B cell (primary cell): Measurements from ENCODE around the gene HIPK2. TPM values are rescaled to one million over a fixed set of nuclear protein-coding genes. Genes with fewer than 3 reads are reported as not detected.

Source experiments
- ATAC-seq: fragments of 200-7000 bp; cut with Tn5 transposase; one replicate; pipeline ENCODE4 v1.10.0; 2021; ENCODE audit warnings: low read depth, mild to moderate bottlenecking, moderate number of reproducible peaks, moderate library complexity
- CTCF ChIA-PET: fragments of 350-600 bp; sonication (Branson Sonifier 250); formaldehyde crosslinking; loops from one replicate; lab custom pipeline; 2021; ENCODE audit warnings: antibody characterized with exemption, inconsistent platforms; lab: Charles Lee
- POLR2A ChIA-PET: fragments of 350-600 bp; sonication (Branson Sonifier 250); formaldehyde crosslinking; loops from one replicate; lab custom pipeline; 2021; ENCODE audit warnings: antibody characterized with exemption; lab: Charles Lee
- DNase-seq: peaks from one replicate; pipeline ENCODE4 v3.0.0; 2013
- H2AFZ ChIP-seq: 2 replicates; pipeline ENCODE4 v1.6.1; 2012; ENCODE audit warnings: mild to moderate bottlenecking, low read depth, low read length; ENCODE audit not compliant: insufficient read depth, poor library complexity, severe bottlenecking
- H3K27ac ChIP-seq, 2 donors: 1 replicate in 1 of 2; 2 replicates in 1 of 2; pipeline ENCODE4 v1.5.1; 2012 to 2013; ENCODE audit warnings: low read length in 2 of 2, mild to moderate bottlenecking in 2 of 2, moderate library complexity in 1 of 2
- H3K27me3 ChIP-seq, 4 experiments: fragments of 200-600 bp in 1 of 4; sonication (generic) in 1 of 4; replicated peaks in 1 of 4; 1 replicate in 2 of 4; 2 replicates in 2 of 4; pipeline versions ENCODE4 v1.6.1 to v1.7.0; 2013 to 2016; ENCODE audit warnings: low read length in 3 of 4, mild to moderate bottlenecking in 2 of 4, mixed read lengths in 1 of 4, moderate library complexity in 1 of 4; ENCODE audit not compliant: insufficient read depth in 4 of 4, control insufficient read depth in 3 of 4; ENCODE audit errors: control extremely low read depth in 1 of 4
- H3K36me3 ChIP-seq, 2 experiments: replicated peaks in 1 of 2; 1 replicate in 1 of 2; 2 replicates in 1 of 2; pipeline versions ENCODE4 v1.6.1 to v1.7.1; 2013; ENCODE audit warnings: low read length in 1 of 2; ENCODE audit not compliant: insufficient read depth in 2 of 2, control insufficient read depth in 1 of 2; ENCODE audit errors: control extremely low read depth in 1 of 2, extremely low read depth in 1 of 2
- H3K4me1 ChIP-seq, 2 donors: fragments of 200-600 bp in 1 of 2; sonication (generic) in 1 of 2; 1 replicate in 1 of 2; 2 replicates in 1 of 2; pipeline versions ENCODE4 v1.5.1 to v1.6.1; 2013 to 2017; ENCODE audit warnings: low read length in 2 of 2; ENCODE audit not compliant: control insufficient read depth in 2 of 2, insufficient read depth in 2 of 2
- H3K4me2 ChIP-seq: replicated peaks from 2 replicates; pipeline ENCODE3; 2012; ENCODE audit warnings: mild to moderate bottlenecking, low read depth, low read length; ENCODE audit not compliant: poor library complexity, severe bottlenecking
- H3K4me3 ChIP-seq, 5 experiments: fragments of 200-600 bp in 1 of 5; sonication (generic) in 1 of 5; 1 replicate in 3 of 5; 2 replicates in 2 of 5; pipeline versions ENCODE4 v1.5.1 to v1.7.0; 2011 to 2016; ENCODE audit warnings: low read length in 4 of 5, mild to moderate bottlenecking in 4 of 5, low read depth in 2 of 5, control low read depth in 1 of 5, moderate library complexity in 1 of 5; ENCODE audit not compliant: insufficient read depth in 1 of 5; ENCODE audit errors: control extremely low read depth in 1 of 5, extremely low read depth in 1 of 5
- H3K79me2 ChIP-seq: fragments of 200-600 bp; sonication (generic); one replicate; pipeline ENCODE4 v1.6.0; 2016; ENCODE audit warnings: low read length; ENCODE audit not compliant: control insufficient read depth, insufficient read depth
- H3K9ac ChIP-seq: fragments of 200-600 bp; sonication (generic); 2 replicates; pipeline ENCODE4 v1.6.1; 2017; ENCODE audit warnings: mild to moderate bottlenecking, low read length, moderate library complexity
- H3K9me3 ChIP-seq, 3 donors: one replicate each; pipeline versions ENCODE4 v1.6.1 to v1.7.1; 2013; ENCODE audit warnings: low read length in 2 of 3; ENCODE audit not compliant: control insufficient read depth in 2 of 3, insufficient read depth in 1 of 3; ENCODE audit errors: control extremely low read depth in 1 of 3
- H4K20me1 ChIP-seq: 2 replicates; pipeline ENCODE4 v1.6.0; 2012; ENCODE audit warnings: mild to moderate bottlenecking, low read length; ENCODE audit not compliant: insufficient read depth, control insufficient read depth, poor library complexity, severe bottlenecking
- H3K27ac Mint-ChIP-seq: one replicate; pipeline ENCODE4 v1.8.0; 2021; ENCODE audit warnings: mixed read lengths
- H3K27me3 Mint-ChIP-seq: one replicate; pipeline ENCODE4 v1.8.0; 2021; ENCODE audit warnings: mixed read lengths
- H3K4me1 Mint-ChIP-seq: one replicate; pipeline ENCODE4 v1.8.0; 2021; ENCODE audit warnings: mixed read lengths
- H3K4me3 Mint-ChIP-seq: one replicate; pipeline ENCODE4 v1.8.0; 2021; ENCODE audit warnings: mixed read lengths
- H3K9me3 Mint-ChIP-seq: one replicate; pipeline ENCODE4 v1.8.0; 2022; ENCODE audit warnings: mixed read lengths; ENCODE audit not compliant: insufficient read depth
- EZH2 ChIP-seq: IDR thresholded peaks from 2 replicates; pipeline ENCODE4 v1.6.1; 2012; ENCODE audit warnings: borderline replicate concordance, low read depth, mild to moderate bottlenecking, moderate library complexity, low read length; ENCODE audit not compliant: insufficient read depth, poor library complexity, severe bottlenecking
- WGBS: methylation state at CpG from one replicate; pipeline ENCODE4 v1.1.5; 2013; ENCODE audit warnings: missing lambda C conversion rate; ENCODE audit not compliant: insufficient coverage; 5-methylcytosine and 5-hydroxymethylcytosine counted together
- intact Hi-C: fragments of 100-400 bp; cut with micrococcal nuclease; formaldehyde crosslinking; loops from one replicate; pipeline ENCODE4 v1.10.0; 2022
- polyA plus RNA-seq: library from polyadenylated mRNA; depleted of rRNA; stranded (reverse); fragments of >200 nt; gene quantifications from 2 replicates; pipeline ENCODE4 v1.2.3, GENCODE V29; 2012
- total RNA-seq, 2 donors: library from RNA; stranded (reverse); fragments of 120-200 nt in 1 of 2; gene quantifications; 1 replicate in 1 of 2; 2 replicates in 1 of 2; pipeline versions ENCODE4 v1.2.3 to v1.2.4, GENCODE V29; 2013 to 2022
- TF ChIP-seq, protein P1 (sequence below): fragments of 200-600 bp; IDR thresholded peaks from one replicate; pipeline ENCODE4 v1.8.0; 2022; ENCODE audit warnings: antibody characterized with exemption, mild to moderate bottlenecking

Gene HIPK2
- total and polyA plus RNA-seq, 2 donors (not counting 1 experiment from before 2014, with no cell fraction given), result 6.8 to 58.2 TPM

DNA sequence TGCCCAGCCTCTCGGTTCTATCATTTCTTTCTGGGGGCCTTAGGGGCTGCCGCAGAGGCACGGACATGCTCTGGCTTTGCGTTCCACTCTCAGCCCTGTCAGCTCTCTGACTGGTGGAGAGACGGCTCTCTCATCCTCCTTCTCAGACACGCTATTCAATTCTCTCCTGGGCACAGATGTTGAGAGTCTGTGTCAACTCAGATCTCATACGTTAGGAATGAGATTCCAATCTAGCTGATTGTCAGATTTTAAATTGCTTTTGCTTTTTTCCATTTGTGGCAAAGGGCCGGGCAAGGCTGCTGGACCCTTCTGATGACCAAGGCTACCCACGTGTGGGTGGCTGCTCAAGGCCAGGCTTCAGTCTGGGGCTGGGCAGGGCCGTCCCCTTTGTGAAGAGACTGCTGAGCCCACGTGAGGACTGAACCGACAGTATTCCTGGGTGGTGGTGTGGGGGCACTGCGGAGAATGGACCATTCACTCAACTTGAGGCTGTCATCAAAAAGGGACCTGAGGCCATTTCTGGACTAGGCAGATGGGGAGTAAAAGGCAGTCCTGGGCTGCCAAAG, 182.8 kb downstream of the HIPK2 start:
- 96% methylated on average over 13 of the region's 13 CpGs for WGBS
- CTCF ChIA-PET, result no interaction called here
- Histone ChIP-seq H3K9me3 (no peaks in the 10 kb centered on the region), H2AFZ (no peak overlapping the region), H4K20me1 (no peaks in the 10 kb centered on the region), H3K4me3 (no peak overlapping the region), H3K79me2 (no peaks in the 10 kb centered on the region), H3K27ac (no peak overlapping the region), H3K4me1 (no peaks in the 10 kb centered on the region), H3K36me3 (peaks cover 1 to 51% of the 10 kb centered on the region in 2 experiments), H3K9ac (no peak overlapping the region), H3K4me2 (no peak overlapping the region), H3K27me3 (no peaks in the 10 kb centered on the region)
- H3K9me3 Mint-ChIP-seq, result no peaks in the 10 kb centered on the region
- H3K4me1 Mint-ChIP-seq, result no peaks in the 10 kb centered on the region
- H3K27me3 Mint-ChIP-seq, result no peaks in the 10 kb centered on the region
- POLR2A ChIA-PET, result interaction anchor here (0.5 kb wide), 1 partner anchor 129 kb away, joined by 3 read pairs; no protein-coding TSS in a partner anchor
- DNase-seq (no peak), ATAC-seq (no peak)
- no peak overlapping the region for H3K27ac Mint-ChIP-seq
- no peak for TF ChIP-seq EZH2
- TF ChIP-seq, protein P1, sequence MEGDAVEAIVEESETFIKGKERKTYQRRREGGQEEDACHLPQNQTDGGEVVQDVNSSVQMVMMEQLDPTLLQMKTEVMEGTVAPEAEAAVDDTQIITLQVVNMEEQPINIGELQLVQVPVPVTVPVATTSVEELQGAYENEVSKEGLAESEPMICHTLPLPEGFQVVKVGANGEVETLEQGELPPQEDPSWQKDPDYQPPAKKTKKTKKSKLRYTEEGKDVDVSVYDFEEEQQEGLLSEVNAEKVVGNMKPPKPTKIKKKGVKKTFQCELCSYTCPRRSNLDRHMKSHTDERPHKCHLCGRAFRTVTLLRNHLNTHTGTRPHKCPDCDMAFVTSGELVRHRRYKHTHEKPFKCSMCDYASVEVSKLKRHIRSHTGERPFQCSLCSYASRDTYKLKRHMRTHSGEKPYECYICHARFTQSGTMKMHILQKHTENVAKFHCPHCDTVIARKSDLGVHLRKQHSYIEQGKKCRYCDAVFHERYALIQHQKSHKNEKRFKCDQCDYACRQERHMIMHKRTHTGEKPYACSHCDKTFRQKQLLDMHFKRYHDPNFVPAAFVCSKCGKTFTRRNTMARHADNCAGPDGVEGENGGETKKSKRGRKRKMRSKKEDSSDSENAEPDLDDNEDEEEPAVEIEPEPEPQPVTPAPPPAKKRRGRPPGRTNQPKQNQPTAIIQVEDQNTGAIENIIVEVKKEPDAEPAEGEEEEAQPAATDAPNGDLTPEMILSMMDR, result no peak
- no peak overlapping the region for H3K4me3 Mint-ChIP-seq
- intact Hi-C loops, result no loop called here

DNA sequence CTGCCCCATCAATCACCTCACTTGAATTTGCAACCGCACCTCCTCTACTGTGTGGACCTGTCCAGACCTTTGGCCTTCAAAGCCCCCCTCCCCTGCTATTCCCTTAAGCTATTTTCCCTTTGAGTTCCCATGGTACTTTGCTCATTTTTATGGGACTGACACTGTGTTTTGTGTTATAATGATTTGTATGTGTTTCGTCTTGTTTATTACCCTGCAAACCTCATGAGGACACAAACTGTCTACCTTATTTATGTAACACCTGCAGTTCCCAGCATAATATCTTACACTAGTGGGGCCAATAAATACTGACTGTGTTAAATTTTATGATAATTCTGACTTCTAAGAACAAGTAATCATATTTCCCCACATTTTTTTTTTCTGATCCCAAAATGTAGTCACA, 183.7 kb downstream of the HIPK2 start:
- no peak overlapping the region for H2AFZ ChIP-seq
- H3K79me2 ChIP-seq, result no peaks in the 10 kb centered on the region
- H3K4me3 ChIP-seq, result no peak overlapping the region
- no peaks in the 10 kb centered on the region for H4K20me1 ChIP-seq
- Mint-ChIP-seq H3K4me3 (no peak overlapping the region), H3K9me3 (no peaks in the 10 kb centered on the region), H3K27ac (no peak overlapping the region), H3K27me3 (no peaks in the 10 kb centered on the region), H3K4me1 (no peaks in the 10 kb centered on the region)
- H3K9ac ChIP-seq, result no peak overlapping the region
- no peaks in the 10 kb centered on the region for H3K27me3 ChIP-seq
- POLR2A ChIA-PET, result no interaction called here
- ATAC-seq (no peak), DNase-seq (no peak)
- H3K36me3 ChIP-seq, result peaks cover 1 to 50% of the 10 kb centered on the region in 2 experiments
- H3K4me2 ChIP-seq, result no peak overlapping the region
- H3K9me3 ChIP-seq, result no peaks in the 10 kb centered on the region
- 100% methylated on average over 1 of the region's 2 CpGs for WGBS
- CTCF ChIA-PET, result no interaction called here
- no peak overlapping the region for H3K27ac ChIP-seq
- TF ChIP-seq, protein P1, result no peak
- no peak for TF ChIP-seq EZH2
- no peaks in the 10 kb centered on the region for H3K4me1 ChIP-seq
- intact Hi-C loops, result no loop called here
